ENCODE measurements around the gene AAK1.

GRCh38 chr2:69474688-69475087 lies 168.9 kb downstream of the AAK1 start:
- no peak for TF ChIP-seq POLR2A (IDR thresholded peaks at IDR 0.05)
- TF ChIP-seq, protein P1, sequence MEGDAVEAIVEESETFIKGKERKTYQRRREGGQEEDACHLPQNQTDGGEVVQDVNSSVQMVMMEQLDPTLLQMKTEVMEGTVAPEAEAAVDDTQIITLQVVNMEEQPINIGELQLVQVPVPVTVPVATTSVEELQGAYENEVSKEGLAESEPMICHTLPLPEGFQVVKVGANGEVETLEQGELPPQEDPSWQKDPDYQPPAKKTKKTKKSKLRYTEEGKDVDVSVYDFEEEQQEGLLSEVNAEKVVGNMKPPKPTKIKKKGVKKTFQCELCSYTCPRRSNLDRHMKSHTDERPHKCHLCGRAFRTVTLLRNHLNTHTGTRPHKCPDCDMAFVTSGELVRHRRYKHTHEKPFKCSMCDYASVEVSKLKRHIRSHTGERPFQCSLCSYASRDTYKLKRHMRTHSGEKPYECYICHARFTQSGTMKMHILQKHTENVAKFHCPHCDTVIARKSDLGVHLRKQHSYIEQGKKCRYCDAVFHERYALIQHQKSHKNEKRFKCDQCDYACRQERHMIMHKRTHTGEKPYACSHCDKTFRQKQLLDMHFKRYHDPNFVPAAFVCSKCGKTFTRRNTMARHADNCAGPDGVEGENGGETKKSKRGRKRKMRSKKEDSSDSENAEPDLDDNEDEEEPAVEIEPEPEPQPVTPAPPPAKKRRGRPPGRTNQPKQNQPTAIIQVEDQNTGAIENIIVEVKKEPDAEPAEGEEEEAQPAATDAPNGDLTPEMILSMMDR (IDR thresholded peaks at IDR 0.05) = no peak

All from lower leg skin (tissue), 3 donors.